HG03571 (cell line): Measurements from ENCODE around the gene C5AR2.
"Not testable (repeated sequence)": the region's sequence is repeated elsewhere in the genome, so short reads cannot be mapped to it uniquely, and the experiment has no call there.

ENCODE experiments used
- ATAC-seq: cut with Tn5 transposase; IDR thresholded peaks from one replicate; pipeline ENCODE4 v1.9.1; 2021; ENCODE audit not compliant: unreplicated experiment

C5AR2 gene

DNA sequence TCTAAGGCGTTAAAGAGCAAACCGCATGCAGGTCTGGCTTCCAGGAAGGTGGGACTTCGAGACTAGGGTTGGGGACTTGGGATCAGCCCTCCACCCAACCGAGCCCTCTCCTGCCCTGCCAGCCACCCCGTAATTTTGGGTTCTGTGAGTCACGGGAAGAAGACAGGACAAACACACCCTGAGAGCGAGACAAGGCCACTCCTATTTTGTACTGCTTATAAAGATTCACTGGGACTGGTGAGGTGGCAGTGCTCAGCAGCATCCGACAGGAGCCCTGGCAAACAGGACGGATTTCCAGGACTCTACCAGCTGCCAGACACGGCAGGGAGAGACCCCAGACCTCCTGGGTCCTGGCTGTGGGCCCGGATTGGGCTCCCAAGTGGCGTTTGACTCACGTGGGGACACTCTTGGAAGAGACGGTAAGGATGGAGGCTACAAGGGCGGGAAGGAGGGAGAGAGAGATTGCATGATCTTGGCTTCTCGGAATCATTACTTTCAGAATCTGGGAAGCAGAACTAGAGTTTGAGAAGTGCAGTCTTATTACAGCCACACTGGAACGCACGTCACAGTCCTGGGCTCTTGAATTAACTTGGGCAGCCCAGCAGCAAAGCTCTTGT lies at the start of gene C5AR2:
TSS of gene C5AR2 (plus strand) at position 245 of the 617 bp plus-strand sequence. CDS start 8,625 bp downstream, outside the sequence.
- no peak for ATAC-seq

DNA sequence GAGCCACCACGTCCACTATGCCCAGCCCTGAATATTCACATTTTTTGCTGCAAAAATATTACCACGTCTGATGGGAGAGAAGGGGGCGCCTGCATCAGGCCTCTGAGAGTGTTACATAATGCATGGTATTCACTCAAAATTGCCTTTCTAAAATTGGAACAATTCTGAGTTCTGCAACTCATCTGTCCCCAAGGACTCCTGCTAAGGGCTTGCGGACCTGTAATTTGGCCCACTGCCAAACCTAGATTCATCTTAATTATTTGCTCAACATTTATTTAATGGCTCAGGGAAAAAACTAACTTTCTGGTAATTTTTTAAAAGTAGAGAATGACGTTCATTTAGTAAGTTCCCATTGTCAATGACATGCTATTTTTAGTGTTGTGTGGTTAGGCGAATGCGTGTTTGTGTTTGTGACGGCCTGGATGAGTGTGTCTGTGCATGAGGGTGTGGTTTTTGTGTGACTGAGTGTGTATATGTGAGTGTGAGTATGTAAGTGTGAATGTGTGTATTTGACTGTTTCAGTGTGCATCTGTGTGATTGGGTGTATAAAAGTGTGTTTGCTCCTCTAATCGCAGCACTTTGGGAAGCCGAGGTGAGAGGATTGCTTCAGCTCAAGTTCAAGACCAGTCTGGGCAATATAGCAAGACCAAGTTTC lies 48.4 kb upstream of the C5AR2 start:
- no peak for ATAC-seq

DNA sequence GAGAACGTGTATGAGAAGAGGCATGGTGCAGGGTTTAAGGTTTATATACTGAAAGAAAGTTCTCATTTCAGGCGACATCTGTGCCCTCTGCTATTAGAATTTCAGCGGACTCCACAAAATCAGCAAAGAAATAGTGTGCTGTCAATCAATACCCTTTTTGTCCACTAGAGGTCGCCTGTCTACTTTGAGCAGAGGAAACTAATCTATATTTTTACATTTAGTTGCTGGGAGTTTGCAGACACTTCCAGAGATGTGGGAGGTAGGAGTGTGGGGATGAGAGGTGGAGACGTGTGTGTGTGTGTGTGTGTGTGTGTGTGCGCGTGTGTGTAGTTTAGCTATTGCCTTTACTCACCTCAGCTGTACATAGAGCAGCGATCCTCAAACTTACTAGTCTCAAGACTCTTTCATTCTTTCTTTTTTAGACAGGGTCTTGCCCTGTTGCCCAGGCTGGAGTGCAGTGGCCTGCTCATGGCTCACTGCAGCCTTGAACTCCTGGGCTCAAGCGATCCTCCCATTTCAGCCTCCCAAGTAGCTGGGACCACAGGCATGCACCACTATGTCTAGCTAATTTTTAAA lies 47.6 kb upstream of the C5AR2 start:
- ATAC-seq: no peak

DNA sequence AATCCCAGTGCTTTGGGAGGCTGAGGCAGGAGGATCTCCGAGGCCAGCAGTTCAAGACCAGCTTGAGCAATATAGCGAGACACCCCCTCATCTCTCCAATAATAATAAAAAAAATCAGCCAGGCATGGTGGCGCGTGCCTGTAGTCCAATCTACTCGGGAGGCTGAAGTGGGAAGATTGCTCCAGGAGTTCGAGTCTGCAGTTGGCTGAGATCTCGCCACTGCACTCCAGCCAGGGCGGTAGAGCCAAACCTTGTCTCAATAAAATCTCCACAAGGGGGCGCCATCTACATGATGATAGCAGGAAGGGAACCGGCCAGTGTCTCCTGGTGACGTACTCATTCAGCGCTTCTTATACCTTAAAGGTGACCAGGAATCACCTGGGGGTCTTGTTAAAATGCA lies 35.9 kb upstream of the C5AR2 start:
- ATAC-seq: peak; percentile 57

DNA sequence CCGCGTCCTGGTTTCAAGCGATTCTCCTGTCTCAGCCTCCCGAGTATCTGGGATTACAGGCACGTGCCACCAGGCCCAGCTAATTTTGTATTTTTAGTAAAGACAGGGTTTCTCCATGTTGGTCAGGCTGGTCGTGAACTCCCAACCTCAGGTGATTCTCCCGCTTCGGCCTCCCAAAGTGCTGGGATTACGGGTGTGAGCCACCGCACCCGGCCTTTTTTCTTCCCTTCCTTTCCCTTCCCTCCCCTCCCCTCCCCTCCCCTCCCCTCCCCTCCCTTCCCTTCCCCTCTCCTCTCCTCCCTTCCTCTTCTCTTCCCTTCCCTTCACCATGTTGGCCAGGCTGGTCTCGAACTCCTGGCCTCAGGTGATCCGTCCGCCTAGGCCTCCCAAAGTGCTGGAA lies 31.1 kb upstream of the C5AR2 start:
- not testable (repeated sequence) for ATAC-seq

DNA sequence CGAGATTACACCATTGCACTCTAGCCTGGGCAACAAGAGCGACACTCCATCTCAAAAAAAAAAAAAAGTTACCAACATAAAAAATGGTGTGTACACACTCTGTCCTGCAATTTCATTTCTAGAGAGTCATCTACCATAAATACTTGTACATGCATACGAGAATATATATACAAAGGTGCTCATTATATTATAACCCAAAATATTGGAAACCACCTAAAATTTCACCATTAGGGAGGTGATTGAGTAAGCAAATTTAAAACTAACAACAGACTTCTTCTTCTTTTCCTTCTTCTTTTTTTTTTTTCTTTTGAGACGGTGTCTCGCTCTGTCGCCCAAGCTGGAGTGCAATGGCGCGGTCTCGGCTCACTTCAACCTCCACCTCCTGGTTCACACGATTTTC lies 29.7 kb upstream of the C5AR2 start:
- no peak for ATAC-seq

DNA sequence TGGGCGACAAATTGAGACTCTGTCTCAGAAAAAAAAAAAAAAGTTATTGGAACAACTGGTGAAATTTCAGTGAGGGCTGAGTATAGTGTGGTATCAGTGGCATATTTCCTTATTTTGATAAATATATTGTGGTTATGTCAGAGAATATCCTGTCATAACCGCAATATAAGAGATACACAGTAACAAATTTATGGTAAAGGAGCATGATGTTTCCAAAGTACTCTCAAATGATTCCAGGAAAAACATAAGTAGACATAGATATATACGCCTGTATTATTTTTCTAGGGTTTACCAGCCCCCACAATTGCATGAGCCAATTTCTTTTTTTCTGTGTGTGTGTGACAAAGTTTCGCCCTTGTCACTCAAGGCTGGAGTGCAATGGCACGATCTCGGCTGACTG lies 28.0 kb upstream of the C5AR2 start:
- ATAC-seq: no peak

DNA sequence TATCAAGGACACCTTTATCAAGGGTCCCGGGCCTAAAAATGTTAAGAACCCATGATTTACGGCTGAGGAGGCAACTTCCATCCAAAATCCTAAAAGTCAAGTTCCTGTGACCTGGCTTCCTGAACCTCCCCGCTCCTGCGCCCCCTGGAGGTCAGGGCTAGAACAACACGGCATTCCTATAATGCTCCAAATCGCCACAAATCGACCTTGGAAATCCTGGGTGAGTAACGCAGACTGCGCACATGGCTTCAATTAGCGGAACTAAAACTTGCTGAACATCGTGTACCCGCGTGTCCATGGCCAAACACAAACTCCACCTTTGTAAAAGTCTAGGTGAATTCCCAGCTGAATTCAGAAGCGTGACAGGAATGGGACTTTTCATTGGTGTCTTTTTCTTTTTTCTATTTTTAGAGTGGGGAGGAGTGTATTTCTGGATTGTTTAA lies 26.6 kb upstream of the C5AR2 start:
- no peak for ATAC-seq

DNA sequence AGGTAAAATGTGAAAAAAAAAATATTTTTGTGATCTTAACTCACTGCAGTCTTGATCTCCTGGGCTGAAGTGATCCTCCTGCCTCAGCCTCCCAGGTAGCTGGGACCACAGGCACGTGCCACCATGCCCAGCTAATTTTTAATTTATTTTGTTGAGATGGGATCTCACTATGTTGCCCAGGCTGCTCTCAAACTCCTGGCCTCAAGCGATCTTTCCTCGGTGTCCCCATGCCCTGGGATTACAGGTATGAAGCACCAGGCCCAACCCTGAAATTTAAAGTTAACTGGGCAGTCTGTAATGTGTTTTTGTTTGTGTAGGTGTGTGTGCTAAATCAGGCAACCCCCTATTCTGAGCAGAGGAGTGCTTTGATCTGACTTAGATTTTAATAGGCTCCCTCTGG lies 25.7 kb upstream of the C5AR2 start:
- no peak for ATAC-seq

DNA sequence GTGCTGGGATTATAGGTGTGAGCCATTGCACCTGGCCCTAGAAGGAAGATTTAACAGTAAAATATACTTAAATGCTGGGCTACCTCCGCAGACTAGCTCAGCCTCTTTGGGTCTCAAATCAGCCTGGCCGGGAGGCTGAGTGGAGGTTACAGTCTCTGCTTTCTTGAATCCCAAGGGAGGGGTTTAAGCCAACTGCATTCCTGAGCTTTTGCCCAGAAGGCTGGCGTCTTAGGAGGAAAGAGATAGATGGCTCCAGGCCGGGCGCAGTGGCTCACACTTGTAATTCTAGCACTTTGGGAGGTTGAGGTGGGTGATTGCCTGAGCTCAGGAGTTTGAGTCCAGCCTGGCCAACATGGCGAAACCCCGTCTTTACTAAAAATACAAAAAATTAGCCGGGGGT lies 22.9 kb upstream of the C5AR2 start:
- ATAC-seq: no peak

DNA sequence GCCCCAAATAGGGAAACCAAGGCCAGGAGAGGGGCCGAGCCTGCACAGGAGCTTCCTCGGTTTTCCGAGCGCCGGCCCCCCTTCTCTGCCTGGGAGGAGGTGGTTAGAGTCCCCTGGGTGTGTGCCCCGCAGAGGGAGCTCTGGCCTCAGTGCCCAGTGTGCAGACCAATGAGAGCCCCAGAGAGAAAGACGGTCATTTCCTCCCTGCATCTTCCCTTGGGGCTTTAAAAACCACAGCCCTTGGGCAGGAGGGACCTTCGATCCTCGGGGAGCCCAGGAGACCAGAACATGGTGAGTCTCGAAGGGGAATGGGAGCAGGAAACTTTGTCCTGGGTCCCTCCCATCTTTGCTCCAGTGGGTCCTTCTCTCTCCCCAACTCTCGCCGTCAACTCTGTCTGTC lies 22.4 kb upstream of the C5AR2 start, which contains the start of gene C5AR1:
TSS of gene C5AR1 (plus strand) at position 254 of the 400 bp plus-strand sequence. CDS start at position 289, 35 bp downstream.
- no peak for ATAC-seq

DNA sequence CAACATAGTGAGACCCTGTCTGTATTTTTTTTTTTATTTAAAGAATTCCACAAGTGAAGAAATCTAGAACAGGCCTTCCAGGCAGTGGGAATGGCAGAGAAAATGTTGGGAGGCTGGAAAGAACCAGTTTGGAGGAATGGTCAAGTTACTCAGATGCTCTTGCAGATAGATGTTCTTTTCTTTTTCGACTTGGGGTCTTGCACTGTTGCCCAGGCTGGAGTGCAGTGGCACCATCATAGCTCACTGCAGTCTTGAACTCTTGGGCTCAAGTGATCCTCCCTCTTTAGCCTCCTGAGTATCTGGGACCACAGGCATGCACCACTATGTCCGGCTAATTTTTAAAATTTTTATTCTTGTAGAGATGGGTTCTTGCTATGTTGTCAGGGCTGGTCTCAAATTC lies 21.7 kb upstream of the C5AR2 start:
- no peak for ATAC-seq

DNA sequence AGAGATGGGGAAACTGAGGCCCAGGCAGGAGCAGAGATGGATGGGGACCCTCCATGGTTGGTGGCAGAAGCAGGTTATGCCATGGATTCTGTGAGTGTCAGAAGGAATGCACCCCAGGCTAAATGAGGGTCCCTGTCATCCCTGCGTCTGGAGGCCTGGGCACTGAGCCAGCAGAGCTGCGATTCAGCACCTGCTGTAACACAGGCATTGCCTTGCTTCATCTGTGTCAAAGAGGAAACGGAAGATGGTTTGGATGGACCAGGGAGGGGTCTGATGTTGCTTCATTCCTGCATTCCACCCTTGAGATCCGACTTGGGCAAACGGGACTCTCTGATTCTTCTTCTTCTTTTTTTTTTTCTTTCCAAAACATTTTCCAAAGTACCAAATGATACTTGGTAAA lies 21.2 kb upstream of the C5AR2 start:
- no peak for ATAC-seq

DNA sequence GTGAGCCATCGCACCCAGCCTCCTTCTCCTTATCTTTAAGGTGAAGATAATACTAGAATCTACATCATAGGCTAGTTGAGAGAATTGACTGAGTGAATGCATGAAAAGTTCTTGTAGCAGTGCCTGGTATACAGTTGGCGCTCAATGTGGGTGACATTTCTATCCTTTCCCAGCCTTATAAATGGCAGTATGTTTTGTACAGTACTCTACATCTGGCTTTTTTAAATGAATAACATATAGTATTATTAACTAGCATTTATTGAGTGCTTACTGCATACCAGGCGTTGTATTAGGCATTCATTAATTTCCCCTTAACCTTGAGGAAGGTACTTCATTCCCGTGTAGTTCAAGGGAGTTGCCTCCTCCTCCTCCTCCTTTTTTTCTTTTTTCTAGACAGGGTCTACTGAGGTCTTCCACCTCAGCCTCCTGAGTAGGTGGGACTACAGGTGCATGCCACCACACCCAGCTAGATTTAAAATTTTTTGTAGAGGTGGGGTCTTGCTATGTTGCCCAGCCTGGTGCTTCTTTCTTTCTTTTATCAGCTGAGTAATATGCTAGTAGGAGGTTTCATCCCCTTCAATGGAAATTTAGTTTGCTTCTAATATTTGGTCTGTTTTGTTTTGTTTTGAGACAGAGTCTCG lies 19.5 kb upstream of the C5AR2 start:
- no peak for ATAC-seq

DNA sequence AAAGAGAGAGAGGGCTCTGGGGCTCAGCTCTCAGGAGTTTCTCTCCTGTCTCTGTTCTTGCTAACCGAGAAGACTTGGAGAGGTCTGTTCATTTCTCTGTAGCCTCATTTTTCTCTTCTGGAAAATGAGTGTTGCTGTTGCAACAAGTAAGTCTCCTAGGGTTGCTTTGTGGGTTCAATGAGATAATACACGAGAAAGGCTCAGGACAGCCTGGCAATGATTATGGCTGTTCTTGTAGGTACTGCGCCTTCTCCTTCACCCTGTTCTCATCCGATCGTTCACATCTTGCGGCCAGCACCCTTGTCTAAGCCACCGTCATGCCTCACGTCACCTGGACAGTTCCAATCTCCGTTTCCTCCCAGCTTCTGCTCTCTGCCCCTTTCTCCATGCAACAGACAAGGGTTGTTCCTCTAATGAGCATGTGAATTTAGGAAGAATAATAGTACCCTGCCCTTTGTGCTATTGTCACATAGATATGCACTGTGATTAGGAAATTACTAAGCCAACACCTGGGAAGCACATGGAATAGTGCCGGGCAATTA lies 18.1 kb upstream of the C5AR2 start:
- no peak for ATAC-seq

DNA sequence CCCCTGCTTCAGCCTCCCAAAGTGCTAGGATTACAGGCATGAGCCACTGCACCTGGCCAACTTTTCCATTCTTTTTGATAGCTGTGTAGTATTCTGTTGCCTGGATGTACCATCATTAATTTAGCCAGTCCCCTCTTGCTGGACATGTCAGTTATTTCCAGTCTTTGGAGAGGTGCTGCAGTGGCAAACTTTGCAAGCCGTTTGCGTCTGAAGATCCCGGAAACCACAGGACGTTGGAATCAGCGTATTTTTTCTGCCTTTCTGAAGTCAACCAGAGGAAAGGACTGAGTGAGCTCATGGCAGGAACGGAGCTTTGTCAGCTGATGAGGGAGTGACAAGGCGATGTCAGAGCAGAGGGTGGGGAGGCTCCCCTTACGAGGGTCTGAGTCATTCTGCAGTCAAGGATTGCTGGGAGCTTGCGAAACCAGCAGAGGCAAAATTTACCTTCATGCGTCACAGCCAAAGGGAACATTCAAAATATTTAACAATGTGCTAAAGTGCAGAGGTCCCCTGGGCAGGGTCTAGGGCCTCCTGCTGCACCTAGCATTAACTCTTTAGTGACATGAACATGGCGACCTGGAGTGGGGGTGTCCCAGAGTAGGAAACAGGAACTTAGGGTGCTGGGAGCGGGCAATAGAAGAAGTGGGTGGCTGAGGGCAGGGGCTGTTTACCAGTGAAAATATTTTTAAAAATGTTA lies 16.7 kb upstream of the C5AR2 start:
- no peak for ATAC-seq

DNA sequence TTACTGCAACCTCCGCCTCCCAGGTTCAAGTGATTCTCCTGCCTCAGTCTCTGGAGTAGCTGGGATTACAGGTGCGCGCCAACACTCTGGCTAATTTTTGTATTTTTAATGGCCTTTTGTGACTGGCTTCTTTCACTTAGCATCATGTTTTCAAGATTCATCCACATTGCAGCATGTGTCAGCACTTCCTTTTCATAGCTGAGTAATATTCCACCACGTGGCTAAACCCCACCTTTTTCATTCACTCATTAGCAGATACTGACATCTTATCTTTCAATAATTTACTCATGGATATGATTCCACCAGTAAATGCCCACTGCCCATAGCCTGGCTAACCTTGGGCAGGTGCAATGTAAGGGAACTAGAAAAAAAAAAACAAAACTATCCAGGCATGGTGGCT lies 15.5 kb upstream of the C5AR2 start:
- ATAC-seq: no peak

DNA sequence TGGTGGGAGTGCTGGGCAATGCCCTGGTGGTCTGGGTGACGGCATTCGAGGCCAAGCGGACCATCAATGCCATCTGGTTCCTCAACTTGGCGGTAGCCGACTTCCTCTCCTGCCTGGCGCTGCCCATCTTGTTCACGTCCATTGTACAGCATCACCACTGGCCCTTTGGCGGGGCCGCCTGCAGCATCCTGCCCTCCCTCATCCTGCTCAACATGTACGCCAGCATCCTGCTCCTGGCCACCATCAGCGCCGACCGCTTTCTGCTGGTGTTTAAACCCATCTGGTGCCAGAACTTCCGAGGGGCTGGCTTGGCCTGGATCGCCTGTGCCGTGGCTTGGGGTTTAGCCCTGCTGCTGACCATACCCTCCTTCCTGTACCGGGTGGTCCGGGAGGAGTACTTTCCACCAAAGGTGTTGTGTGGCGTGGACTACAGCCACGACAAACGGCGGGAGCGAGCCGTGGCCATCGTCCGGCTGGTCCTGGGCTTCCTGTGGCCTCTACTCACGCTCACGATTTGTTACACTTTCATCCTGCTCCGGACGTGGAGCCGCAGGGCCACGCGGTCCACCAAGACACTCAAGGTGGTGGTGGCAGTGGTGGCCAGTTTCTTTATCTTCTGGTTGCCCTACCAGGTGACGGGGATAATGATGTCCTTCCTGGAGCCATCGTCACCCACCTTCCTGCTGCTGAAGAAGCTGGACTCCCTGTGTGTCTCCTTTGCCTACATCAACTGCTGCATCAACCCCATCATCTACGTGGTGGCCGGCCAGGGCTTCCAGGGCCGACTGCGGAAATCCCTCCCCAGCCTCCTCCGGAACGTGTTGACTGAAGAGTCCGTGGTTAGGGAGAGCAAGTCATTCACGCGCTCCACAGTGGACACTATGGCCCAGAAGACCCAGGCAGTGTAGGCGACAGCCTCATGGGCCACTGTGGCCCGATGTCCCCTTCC lies 11.8 kb upstream of the C5AR2 start:
- no peak for ATAC-seq

DNA sequence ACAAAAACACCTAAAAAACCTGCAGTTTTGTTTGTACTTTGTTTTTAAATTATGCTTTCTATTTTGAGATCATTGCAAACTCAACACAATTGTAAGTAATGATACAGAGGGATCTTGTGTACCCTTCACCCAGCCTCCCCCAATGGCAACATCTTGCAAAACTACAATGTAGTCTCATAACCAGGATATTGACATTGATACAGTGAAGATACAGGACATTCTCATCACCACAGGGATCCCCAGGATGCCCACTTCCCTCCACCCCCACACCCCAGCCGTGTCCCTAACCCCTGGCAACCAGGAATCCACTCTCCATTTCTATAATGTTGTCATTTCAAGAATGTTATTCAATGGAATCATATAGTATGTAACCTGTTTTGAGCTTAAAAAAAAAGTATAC lies 10.3 kb upstream of the C5AR2 start:
- ATAC-seq: no peak

DNA sequence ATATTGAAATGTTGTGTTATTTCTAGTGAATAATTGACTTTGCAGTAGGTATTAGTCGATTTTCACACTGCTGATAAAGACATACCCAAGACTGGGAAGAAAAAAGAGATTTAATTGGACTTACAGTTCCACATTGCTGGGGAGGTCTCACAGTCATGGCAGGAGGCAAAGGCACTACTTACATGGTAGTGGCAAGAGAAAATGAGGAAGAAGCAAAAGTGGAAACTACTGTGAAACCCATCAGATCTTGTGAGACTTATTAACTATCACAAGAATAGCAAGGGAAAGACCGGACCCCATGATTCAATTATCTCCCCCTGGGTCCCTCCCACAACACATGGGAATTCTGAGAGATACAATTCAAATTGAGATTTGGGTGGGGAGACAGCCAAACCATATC lies 9.9 kb upstream of the C5AR2 start:
- no peak for ATAC-seq
